ENCODE results near the gene CNTNAP2. TPM values are rescaled to one million over a fixed set of nuclear protein-coding genes. Genes with fewer than 3 reads are reported as not detected.

CNTNAP2 gene
- total and polyA plus RNA-seq, 9 donors = 8.3 to 18.8 (median 10.4) TPM

- DNase-seq = no peak
Observed at GRCh38 chr7:148337246-148337965, 2220.8 kb downstream of the CNTNAP2 start.

GRCh38 chr7:148337995-148338747 is 2221.6 kb downstream of the CNTNAP2 start:
- WGBS (ENCODE audit: insufficient coverage) = no CpG with 5 or more reads among the region's 5 CpGs
- Histone ChIP-seq H3K9me3 (replicated peaks; ENCODE audit: control insufficient read depth, low read depth, low read length) (no peaks in the 10 kb centered on the region), H3K27ac (ENCODE audit: low read length) (no peak overlapping the region), H3K36me3 (ENCODE audit: control insufficient read depth, insufficient read depth, low read length) (no peaks in the 10 kb centered on the region), H3K27me3 (ENCODE audit: control insufficient read depth, insufficient read depth, low read length) (peaks cover 40% of the 10 kb centered on the region), H3K4me1 (ENCODE audit: control insufficient read depth, insufficient read depth, low read length) (peaks cover 8% of the 10 kb centered on the region), H3K4me3 (ENCODE audit: low read length) (no peak overlapping the region)
- no peak for DNase-seq

More at GRCh38 chr7:148337246-148337965, 2220.8 kb downstream of the CNTNAP2 start:
- no peak overlapping the region for H3K27ac ChIP-seq (ENCODE audit: low read length)
- no peaks in the 10 kb centered on the region for H3K9me3 ChIP-seq (replicated peaks; ENCODE audit: control insufficient read depth, low read depth, low read length)
- H3K27me3 ChIP-seq (ENCODE audit: control insufficient read depth, insufficient read depth, low read length) = peaks cover 37% of the 10 kb centered on the region
- peaks cover 8% of the 10 kb centered on the region for H3K4me1 ChIP-seq (ENCODE audit: control insufficient read depth, insufficient read depth, low read length)
- H3K4me3 ChIP-seq (ENCODE audit: low read length) = no peak overlapping the region
- 64% methylated on average over 6 of the region's 11 CpGs for WGBS (ENCODE audit: insufficient coverage)
- no peaks in the 10 kb centered on the region for H3K36me3 ChIP-seq (ENCODE audit: control insufficient read depth, insufficient read depth, low read length)

GRCh38 chr7:148340438-148341280 is 2224.1 kb downstream of the CNTNAP2 start:
- no peak for DNase-seq
- Histone ChIP-seq H3K36me3 (ENCODE audit: control insufficient read depth, insufficient read depth, low read length) (no peaks in the 10 kb centered on the region), H3K27ac (ENCODE audit: low read length) (no peak overlapping the region), H3K9me3 (replicated peaks; ENCODE audit: control insufficient read depth, low read depth, low read length) (no peaks in the 10 kb centered on the region), H3K27me3 (ENCODE audit: control insufficient read depth, insufficient read depth, low read length) (peaks cover 37% of the 10 kb centered on the region), H3K4me1 (ENCODE audit: control insufficient read depth, insufficient read depth, low read length) (peaks cover 8% of the 10 kb centered on the region), H3K4me3 (ENCODE audit: low read length) (no peak overlapping the region)
- WGBS (ENCODE audit: insufficient coverage) = 63% methylated on average over 7 of the region's 15 CpGs

- no peak for DNase-seq
- Histone ChIP-seq H3K27me3 (ENCODE audit: control insufficient read depth, insufficient read depth, low read length) (peaks cover 17% of the 10 kb centered on the region), H3K4me1 (ENCODE audit: control insufficient read depth, insufficient read depth, low read length) (peaks cover 2% of the 10 kb centered on the region), H3K36me3 (ENCODE audit: control insufficient read depth, insufficient read depth, low read length) (no peaks in the 10 kb centered on the region), H3K9me3 (replicated peaks; ENCODE audit: control insufficient read depth, low read depth, low read length) (no peaks in the 10 kb centered on the region), H3K4me3 (ENCODE audit: low read length) (no peak overlapping the region), H3K27ac (ENCODE audit: low read length) (no peak overlapping the region)
- WGBS (ENCODE audit: insufficient coverage) = no CpG with 5 or more reads among the region's 1 CpG
Observed at GRCh38 chr7:148344406-148344805, 2227.8 kb downstream of the CNTNAP2 start.

GRCh38 chr7:148347981-148348380 is 2231.4 kb downstream of the CNTNAP2 start:
- WGBS (ENCODE audit: insufficient coverage) = no CpG with 5 or more reads among the region's 5 CpGs
- H3K9me3 ChIP-seq (replicated peaks; ENCODE audit: control insufficient read depth, low read depth, low read length) = no peaks in the 10 kb centered on the region

GRCh38 chr7:148348466-148348865 is 2231.9 kb downstream of the CNTNAP2 start:
- H3K4me3 ChIP-seq (ENCODE audit: low read length) = no peak overlapping the region
- H3K27me3 ChIP-seq (ENCODE audit: control insufficient read depth, insufficient read depth, low read length) = no peaks in the 10 kb centered on the region
- no peaks in the 10 kb centered on the region for H3K36me3 ChIP-seq (ENCODE audit: control insufficient read depth, insufficient read depth, low read length)
- WGBS (ENCODE audit: insufficient coverage) = 100% methylated on average over 1 of the region's 10 CpGs
- H3K4me1 ChIP-seq (ENCODE audit: control insufficient read depth, insufficient read depth, low read length) = no peaks in the 10 kb centered on the region
- DNase-seq = no peak
- H3K9me3 ChIP-seq (replicated peaks; ENCODE audit: control insufficient read depth, low read depth, low read length) = no peaks in the 10 kb centered on the region
- no peak overlapping the region for H3K27ac ChIP-seq (ENCODE audit: low read length)

More at GRCh38 chr7:148347981-148348380, 2231.4 kb downstream of the CNTNAP2 start:
- Histone ChIP-seq H3K4me3 (ENCODE audit: low read length) (no peak overlapping the region), H3K36me3 (ENCODE audit: control insufficient read depth, insufficient read depth, low read length) (no peaks in the 10 kb centered on the region), H3K27me3 (ENCODE audit: control insufficient read depth, insufficient read depth, low read length) (peaks cover 1% of the 10 kb centered on the region), H3K4me1 (ENCODE audit: control insufficient read depth, insufficient read depth, low read length) (no peaks in the 10 kb centered on the region), H3K27ac (ENCODE audit: low read length) (no peak overlapping the region)
- no peak for DNase-seq

- no peaks in the 10 kb centered on the region for H3K27me3 ChIP-seq (ENCODE audit: control insufficient read depth, insufficient read depth, low read length)
- WGBS (ENCODE audit: insufficient coverage) = 6% methylated on average over 5 of the region's 5 CpGs
- no peaks in the 10 kb centered on the region for H3K9me3 ChIP-seq (replicated peaks; ENCODE audit: control insufficient read depth, low read depth, low read length)
- H3K4me1 ChIP-seq (ENCODE audit: control insufficient read depth, insufficient read depth, low read length) = peaks cover 4% of the 10 kb centered on the region
- peak; percentile 98 for DNase-seq
- H3K36me3 ChIP-seq (ENCODE audit: control insufficient read depth, insufficient read depth, low read length) = no peaks in the 10 kb centered on the region
- no peak overlapping the region for H3K4me3 ChIP-seq (ENCODE audit: low read length)
- peak overlapping the region; percentile 73 for H3K27ac ChIP-seq (ENCODE audit: low read length)
Observed at GRCh38 chr7:148356303-148356702, 2239.7 kb downstream of the CNTNAP2 start.

GRCh38 chr7:148362541-148362940 is 2245.9 kb downstream of the CNTNAP2 start:
- DNase-seq = peak; percentile 66
- Histone ChIP-seq H3K36me3 (ENCODE audit: control insufficient read depth, insufficient read depth, low read length) (no peaks in the 10 kb centered on the region), H3K27me3 (ENCODE audit: control insufficient read depth, insufficient read depth, low read length) (no peaks in the 10 kb centered on the region), H3K4me1 (ENCODE audit: control insufficient read depth, insufficient read depth, low read length) (no peaks in the 10 kb centered on the region), H3K9me3 (replicated peaks; ENCODE audit: control insufficient read depth, low read depth, low read length) (no peaks in the 10 kb centered on the region), H3K27ac (ENCODE audit: low read length) (no peak overlapping the region), H3K4me3 (ENCODE audit: low read length) (no peak overlapping the region)
- 28% methylated on average over 4 of the region's 5 CpGs for WGBS (ENCODE audit: insufficient coverage)

- WGBS (ENCODE audit: insufficient coverage) = 56% methylated on average over 4 of the region's 9 CpGs
Observed at GRCh38 chr7:148367731-148368475, 2251.3 kb downstream of the CNTNAP2 start.

More at GRCh38 chr7:148367731-148368475, 2251.3 kb downstream of the CNTNAP2 start:
- H3K27ac ChIP-seq (ENCODE audit: low read length) = no peak overlapping the region
- no peaks in the 10 kb centered on the region for H3K27me3 ChIP-seq (ENCODE audit: control insufficient read depth, insufficient read depth, low read length)
- H3K4me1 ChIP-seq (ENCODE audit: control insufficient read depth, insufficient read depth, low read length) = no peaks in the 10 kb centered on the region
- peaks cover 2% of the 10 kb centered on the region for H3K9me3 ChIP-seq (replicated peaks; ENCODE audit: control insufficient read depth, low read depth, low read length)
- H3K4me3 ChIP-seq (ENCODE audit: low read length) = no peak overlapping the region
- H3K36me3 ChIP-seq (ENCODE audit: control insufficient read depth, insufficient read depth, low read length) = no peaks in the 10 kb centered on the region
- no peak for DNase-seq
